IPS DF 19.7 (cell line): ENCODE results near the gene EFNA1.
A peak's percentile ranks its signal among the peaks of the same experiment; 100 is the strongest.
"Not testable (repeated sequence)": the region's sequence is repeated elsewhere in the genome, so short reads cannot be mapped to it uniquely, and the experiment has no call there.

Source experiments
- DNase-seq: peaks from one replicate; pipeline ENCODE4 v3.0.0-alpha.2; 2013; ENCODE audit warnings: low read depth, low spot score

EFNA1 gene

GRCh38 chr1:155145491-155145890 is 17.8 kb downstream of the EFNA1 start:
- DNase-seq, result no peak

GRCh38 chr1:155155996-155156643 is 28.4 kb downstream of the EFNA1 start:
- DNase-seq, result not testable (repeated sequence)

- no peak for DNase-seq
Measured at GRCh38 chr1:155158991-155159390, 31.3 kb downstream of the EFNA1 start.

- no peak for DNase-seq
Measured at GRCh38 chr1:155160128-155160527, 32.5 kb downstream of the EFNA1 start.

GRCh38 chr1:155162631-155163030 is 35.0 kb downstream of the EFNA1 start:
- not testable (repeated sequence) for DNase-seq

- DNase-seq, result not testable (repeated sequence)
Measured at GRCh38 chr1:155163785-155164184, 36.1 kb downstream of the EFNA1 start.

GRCh38 chr1:155164625-155165024 is 36.9 kb downstream of the EFNA1 start:
- not testable (repeated sequence) for DNase-seq

- no peak for DNase-seq
Measured at GRCh38 chr1:155166051-155166470, 38.4 kb downstream of the EFNA1 start.

- DNase-seq, result no peak
Measured at GRCh38 chr1:155166471-155167165, 38.9 kb downstream of the EFNA1 start.

GRCh38 chr1:155167166-155168104 is 39.8 kb downstream of the EFNA1 start:
- DNase-seq, result no peak

GRCh38 chr1:155168105-155168445 is 40.4 kb downstream of the EFNA1 start:
- DNase-seq, result not testable (repeated sequence)

- no peak for DNase-seq
Measured at GRCh38 chr1:155168456-155169210, 41.0 kb downstream of the EFNA1 start.

- no peak for DNase-seq
Measured at GRCh38 chr1:155169541-155169940, 41.9 kb downstream of the EFNA1 start.

- DNase-seq, result no peak
Measured at GRCh38 chr1:155170101-155170785, 42.6 kb downstream of the EFNA1 start.

GRCh38 chr1:155170806-155171205 is 43.1 kb downstream of the EFNA1 start:
- no peak for DNase-seq

GRCh38 chr1:155171836-155172731 is 44.4 kb downstream of the EFNA1 start:
- DNase-seq, result no peak

- peak; percentile 94 for DNase-seq
Measured at GRCh38 chr1:155172732-155173477, 45.2 kb downstream of the EFNA1 start, which contains the start of gene KRTCAP2. TSS of gene KRTCAP2 (minus strand) at chr1:155173304. CDS start at chr1:155173224, 80 bp downstream.

GRCh38 chr1:155173478-155174323 is 46.0 kb downstream of the EFNA1 start, which contains the start of gene TRIM46:
TSS of gene TRIM46 (plus strand) at chr1:155173849. CDS start at chr1:155173967, 118 bp downstream.
- no peak for DNase-seq
